A549 (cell line): ENCODE data around the gene PGBD5.
"Not testable (repeated sequence)": the region's sequence is repeated elsewhere in the genome, so short reads cannot be mapped to it uniquely, and the experiment has no call there.

ENCODE experiments used
- HOXA7 ChIP-seq: fragments of 250-450 bp; sonication (Bioruptor Pico); IDR thresholded peaks from 2 replicates; pipeline ENCODE4 v1.5.0; 2020; ENCODE audit warnings: mild to moderate bottlenecking, moderate library complexity
- JUN ChIP-seq, 2 experiments: fragments of >200 bp; sonication (Bioruptor Twin); formaldehyde crosslinking; IDR thresholded peaks; 2 replicates in 1 of 2; 3 replicates in 1 of 2; pipeline ENCODE4 v1.6.1; 2016 to 2017
- POLR2A ChIP-seq: IDR thresholded peaks from 2 replicates; pipeline ENCODE4 v1.6.1; 2012; ENCODE audit warnings: mild to moderate bottlenecking, low read length
- POLR2AphosphoS2 ChIP-seq: conservative IDR thresholded peaks from 2 replicates; pipeline ENCODE4 v1.6.1; 2012; ENCODE audit warnings: low read length, improper control_type of control experiment, inconsistent platforms
- RAD21 ChIP-seq, 2 experiments: fragments of >200 bp in 1 of 2; sonication (Bioruptor Twin) in 1 of 2; formaldehyde crosslinking in 1 of 2; IDR thresholded peaks in 1 of 2; conservative IDR thresholded peaks in 1 of 2; 2 replicates in 1 of 2; 3 replicates in 1 of 2; pipeline ENCODE4 v1.6.1; 2012 to 2018; ENCODE audit warnings: inconsistent platforms in 1 of 2
- SMC3 ChIP-seq: fragments of >200 bp; sonication (Bioruptor Twin); formaldehyde crosslinking; IDR thresholded peaks from 3 replicates; pipeline ENCODE4 v1.6.1; 2018; ENCODE audit warnings: inconsistent platforms
- ZC3H11A ChIP-seq: fragments of 450-650 bp; IDR thresholded peaks from 2 replicates; pipeline ENCODE4 v1.6.1; 2014; ENCODE audit warnings: antibody characterized with exemption, mild to moderate bottlenecking
- TF ChIP-seq, protein P1 (sequence below): fragments of >200 bp; sonication (Bioruptor Twin); formaldehyde crosslinking; IDR thresholded peaks from 3 replicates; pipeline ENCODE4 v1.5.1; 2016

DNA sequence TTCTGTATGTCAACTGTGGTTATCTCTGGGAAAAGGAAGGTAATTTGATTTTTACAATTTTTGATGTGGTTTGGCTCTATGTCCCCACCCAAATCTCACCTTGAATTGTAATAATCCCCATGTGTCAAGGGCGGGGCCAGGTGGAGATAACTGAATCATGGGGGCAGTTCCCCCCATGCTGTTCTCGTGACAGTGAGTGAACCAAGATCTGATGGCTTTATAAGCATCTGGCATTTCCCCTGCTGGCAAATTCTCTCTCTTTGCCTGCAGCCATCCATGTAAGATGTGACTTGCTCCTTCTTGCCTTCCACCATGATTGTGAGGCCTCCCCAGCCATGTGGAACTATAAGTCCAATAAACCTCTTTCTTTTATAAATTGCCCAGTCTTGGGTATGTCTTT is 5.8 kb downstream of the PGBD5 start:
- TF ChIP-seq SMC3; POLR2A; ZC3H11A; POLR2AphosphoS2; JUN (IDR thresholded peaks at IDR 0.05); RAD21 (conservative IDR thresholded peaks at IDR 0.05 in 1 of 2, IDR thresholded peaks at IDR 0.05 in 1 of 2); HOXA7 (CRISPR knock-in tag): not testable (repeated sequence)
- TF ChIP-seq, protein P1, sequence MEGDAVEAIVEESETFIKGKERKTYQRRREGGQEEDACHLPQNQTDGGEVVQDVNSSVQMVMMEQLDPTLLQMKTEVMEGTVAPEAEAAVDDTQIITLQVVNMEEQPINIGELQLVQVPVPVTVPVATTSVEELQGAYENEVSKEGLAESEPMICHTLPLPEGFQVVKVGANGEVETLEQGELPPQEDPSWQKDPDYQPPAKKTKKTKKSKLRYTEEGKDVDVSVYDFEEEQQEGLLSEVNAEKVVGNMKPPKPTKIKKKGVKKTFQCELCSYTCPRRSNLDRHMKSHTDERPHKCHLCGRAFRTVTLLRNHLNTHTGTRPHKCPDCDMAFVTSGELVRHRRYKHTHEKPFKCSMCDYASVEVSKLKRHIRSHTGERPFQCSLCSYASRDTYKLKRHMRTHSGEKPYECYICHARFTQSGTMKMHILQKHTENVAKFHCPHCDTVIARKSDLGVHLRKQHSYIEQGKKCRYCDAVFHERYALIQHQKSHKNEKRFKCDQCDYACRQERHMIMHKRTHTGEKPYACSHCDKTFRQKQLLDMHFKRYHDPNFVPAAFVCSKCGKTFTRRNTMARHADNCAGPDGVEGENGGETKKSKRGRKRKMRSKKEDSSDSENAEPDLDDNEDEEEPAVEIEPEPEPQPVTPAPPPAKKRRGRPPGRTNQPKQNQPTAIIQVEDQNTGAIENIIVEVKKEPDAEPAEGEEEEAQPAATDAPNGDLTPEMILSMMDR, result not testable (repeated sequence)
